OCI-LY7 (cell line): ENCODE data around the gene CIB1.

Experiments used
- CTCF ChIP-seq: fragments of 200-600 bp; sonication (generic); conservative IDR thresholded peaks from 2 replicates; pipeline ENCODE4 v1.5.1; 2014; ENCODE audit warnings: mild to moderate bottlenecking, antibody characterized with exemption, low read length, moderate library complexity, mixed read lengths
- EZH2phosphoT487 ChIP-seq: fragments of 200-600 bp; sonication (generic); IDR thresholded peaks from 2 replicates; pipeline ENCODE4 v1.6.1; 2018; ENCODE audit warnings: low read depth, borderline replicate concordance, mild to moderate bottlenecking, mixed run types, antibody characterized with exemption, low read length, moderate library complexity, mixed read lengths

- no peak for TF ChIP-seq CTCF
- no peak for TF ChIP-seq EZH2phosphoT487
Measured at GRCh38 chr15:90241343-90242192, 7.8 kb upstream of the CIB1 start.
